Activated gamma-delta T cell (primary cell): ENCODE results near the gene ZNF850.

Experiments used
- DNase-seq: peaks from one replicate; lab custom pipeline; 2025; lab: John Stamatoyannopoulos, UW

The ZNF850 gene

DNA sequence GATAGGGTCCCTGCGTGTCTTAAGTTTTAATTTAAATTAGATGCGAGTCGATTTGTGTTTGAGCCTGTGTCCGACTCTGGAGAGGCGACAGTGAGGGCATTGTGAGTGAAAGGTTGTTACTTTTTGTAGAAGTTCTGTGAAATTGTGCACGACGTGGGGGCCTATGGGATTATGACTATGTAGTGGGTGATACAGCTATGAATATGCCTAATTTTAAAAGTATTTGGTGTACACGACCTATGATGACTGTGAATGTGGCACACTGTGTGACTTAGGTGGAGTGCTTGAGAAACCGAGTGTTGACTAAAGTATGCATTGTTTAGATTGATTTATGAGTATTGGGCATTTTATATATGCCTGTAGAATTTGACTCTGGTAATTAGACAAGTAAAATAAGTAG, 84.5 kb downstream of the ZNF850 start:
- no peak for DNase-seq

DNA sequence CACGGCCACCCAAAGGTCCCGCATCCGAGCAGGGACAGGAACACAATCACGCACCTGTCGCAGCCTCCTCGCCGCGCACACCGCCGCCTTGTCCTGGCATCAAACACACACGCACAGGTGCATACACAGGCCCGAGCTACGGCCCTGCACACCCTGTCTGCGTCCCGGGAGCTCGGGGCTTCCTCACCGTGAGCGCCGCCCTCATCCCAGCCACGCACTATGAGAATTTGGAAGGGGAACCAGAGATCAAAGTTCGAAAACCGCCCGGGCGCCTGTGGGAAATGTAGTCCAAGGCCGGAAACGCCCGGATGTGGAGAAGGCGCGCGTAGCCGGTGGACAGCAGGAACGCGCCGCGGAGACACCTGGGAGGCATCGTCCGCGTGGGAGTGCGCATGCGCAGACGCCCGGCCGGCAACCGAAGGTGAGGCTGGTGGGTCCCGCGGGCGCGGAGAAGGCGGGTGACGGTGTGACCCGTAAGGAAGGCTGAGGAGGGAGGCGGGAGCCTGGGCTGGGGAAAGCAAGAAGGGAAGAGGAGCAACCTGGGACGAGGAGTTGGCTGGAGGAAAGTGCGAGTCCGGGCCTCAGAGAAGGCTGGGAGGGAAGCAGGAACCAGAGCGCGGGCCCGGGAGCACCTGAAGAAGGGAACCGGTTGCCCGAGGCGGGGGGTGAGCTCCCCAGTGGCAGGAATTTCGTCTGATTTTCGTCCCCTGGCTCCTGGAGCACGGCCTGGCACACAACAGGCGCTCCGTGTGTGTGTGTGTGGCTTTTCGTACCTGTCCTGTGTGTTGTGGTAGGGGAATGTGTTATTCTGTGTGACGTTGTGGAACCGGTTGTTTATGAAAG, 85.2 kb downstream of the ZNF850 start, which contains the start of gene ZNF567:
Gene ZNF567 (plus strand): TSS at position 399 of the 843 bp plus-strand sequence. CDS start 7,256 bp downstream, outside the sequence.
- peak; percentile 97 for DNase-seq

DNA sequence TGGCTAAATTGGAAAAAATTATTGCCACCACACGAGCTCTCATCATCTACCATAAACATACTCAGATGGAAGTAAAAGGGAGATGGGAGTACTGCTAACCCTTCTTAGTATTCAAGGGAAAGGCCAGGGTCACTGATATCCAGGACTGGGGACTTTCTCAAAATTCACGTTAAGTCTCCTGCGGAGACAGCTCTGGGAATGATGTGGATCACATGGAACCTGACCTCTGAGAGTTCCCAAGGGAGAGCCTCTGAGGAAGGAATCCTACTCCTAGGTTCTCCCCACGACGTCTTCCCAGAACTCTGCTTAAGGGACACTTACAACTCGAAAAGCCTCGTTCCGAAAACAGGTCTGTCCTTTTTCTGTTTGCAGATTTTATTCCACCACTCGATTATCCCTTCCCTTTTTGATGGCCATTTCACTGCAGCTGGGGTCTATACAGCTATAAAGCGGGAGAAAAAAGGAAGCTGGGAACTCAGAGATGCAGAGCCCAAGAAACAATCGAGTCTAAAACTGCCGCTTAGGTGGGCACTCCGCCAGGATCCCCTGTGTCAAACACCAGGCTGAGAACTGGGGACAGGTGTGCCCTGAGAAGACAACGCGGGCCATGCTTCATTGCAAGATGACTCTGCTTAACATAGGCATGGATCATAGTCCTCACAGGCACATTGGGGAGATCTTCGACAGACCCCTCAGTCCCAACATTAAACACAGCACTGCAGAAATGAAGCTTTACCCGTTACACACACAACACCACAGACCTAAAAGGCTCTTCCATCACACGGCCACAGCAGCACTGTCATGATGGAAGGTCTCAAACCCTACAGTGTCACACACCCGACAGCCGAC, 86.0 kb downstream of the ZNF850 start:
- no peak for DNase-seq

DNA sequence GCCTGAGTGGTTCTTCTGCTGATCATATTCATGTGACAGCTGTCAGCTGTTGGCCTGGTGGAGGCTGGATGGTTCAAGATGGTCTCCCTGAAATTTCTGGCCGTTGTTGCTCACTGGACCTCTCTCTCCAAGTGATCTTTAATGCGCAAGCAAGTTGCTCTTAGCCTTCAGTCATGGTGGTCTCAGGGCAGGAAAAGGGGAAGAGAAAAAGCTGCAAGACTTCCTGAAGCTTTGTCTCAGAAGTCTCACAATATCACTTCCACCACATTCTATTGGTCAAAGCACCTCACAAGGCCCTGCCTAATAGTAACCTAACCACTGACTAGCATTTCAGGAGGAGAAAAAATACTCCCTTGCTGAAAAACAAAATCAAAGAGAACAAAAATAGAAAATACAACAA, 86.8 kb downstream of the ZNF850 start:
- no peak for DNase-seq

DNA sequence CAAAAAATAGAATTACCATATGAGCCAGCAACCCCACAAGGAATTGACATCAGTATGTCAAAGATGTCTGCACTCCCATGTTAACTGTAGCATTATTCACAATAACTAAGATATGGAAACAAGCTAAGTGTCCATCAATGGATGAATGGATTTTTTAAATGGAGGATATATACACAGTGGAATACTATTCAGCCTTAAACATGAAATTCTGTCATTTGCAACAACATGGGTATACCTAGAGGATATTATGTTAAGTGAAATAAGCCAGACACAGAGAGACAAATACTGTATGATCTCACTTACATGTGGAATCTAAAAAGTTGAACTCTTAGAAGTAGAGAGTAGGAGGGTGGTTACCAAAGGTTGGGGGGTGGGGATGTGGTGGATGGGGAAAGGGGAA, 93.2 kb downstream of the ZNF850 start:
- no peak for DNase-seq

DNA sequence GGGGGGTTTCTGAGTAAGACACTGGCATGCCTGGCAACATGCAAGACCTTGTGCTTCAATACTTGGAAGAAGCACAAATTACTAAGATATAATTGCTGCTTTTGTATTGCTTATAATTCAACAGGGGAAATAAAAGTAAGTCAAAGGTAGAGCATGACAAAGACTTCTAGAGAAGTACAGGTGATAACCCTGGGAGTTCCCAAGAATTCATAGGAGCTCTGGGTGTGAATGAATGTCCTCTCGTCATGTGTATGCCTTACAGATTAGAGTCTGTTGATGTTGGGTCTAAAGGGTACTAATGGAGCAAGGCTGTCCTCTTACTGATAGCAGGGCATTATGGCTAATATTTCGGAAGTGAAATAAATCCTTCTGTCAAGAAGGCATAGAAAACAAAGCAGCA, 98.4 kb downstream of the ZNF850 start:
- no peak for DNase-seq

DNA sequence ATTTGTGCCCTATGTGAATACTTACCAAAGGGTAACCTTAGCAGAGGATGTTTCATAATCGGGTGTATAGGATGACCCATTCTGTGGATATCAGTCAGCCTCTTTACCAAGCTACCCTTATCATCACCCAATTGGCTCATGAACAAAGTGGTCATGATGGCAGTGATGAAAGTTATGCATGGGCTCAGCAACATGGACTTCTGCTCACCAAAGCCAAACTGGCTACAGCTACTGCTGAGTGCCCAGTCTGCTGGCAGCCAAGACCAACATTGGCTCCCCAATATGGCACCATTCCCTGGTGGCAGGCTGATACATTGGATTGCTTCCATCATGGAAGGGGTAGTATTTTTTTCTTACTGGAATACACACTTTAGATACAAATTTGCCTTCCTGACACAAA, 100.2 kb downstream of the ZNF850 start:
- no peak for DNase-seq

DNA sequence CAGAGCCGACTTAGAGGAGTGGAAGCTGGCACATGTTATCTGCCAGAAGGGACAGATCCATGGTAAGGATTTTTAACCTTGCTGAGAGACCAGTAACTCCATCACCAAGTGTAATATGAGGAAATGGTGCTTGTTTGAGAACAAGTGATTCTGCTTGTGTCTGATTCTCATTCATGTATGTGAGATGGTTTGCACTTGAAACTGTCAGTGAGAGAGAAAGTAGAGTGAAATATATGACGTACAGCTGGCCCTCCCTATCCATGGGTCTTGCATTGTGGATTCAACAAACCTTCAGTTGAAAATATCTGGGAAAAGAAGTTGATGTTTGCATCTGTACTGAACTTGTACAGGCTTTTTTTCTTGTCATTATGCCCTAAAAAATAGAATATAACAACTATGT, 104.0 kb downstream of the ZNF850 start:
- no peak for DNase-seq

DNA sequence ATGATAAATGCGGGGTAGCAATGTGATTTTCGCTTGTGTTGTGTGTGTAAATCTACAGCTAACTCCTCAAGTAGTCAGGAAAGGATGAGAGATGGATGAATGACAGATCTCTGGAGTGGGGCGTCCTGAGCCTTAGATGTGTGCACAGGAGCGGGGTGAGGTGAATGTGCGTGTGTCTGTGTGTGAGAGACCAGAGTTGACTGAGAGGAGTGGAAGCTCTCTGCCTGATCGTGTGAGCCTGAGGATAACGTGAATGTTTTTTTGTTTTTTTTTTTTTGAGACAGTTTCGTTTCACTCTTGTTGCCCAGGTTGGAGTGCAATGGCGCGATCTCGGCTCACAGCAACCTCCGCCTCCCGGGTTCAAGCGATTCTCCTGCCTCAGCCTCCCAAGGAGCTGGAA, 106.8 kb downstream of the ZNF850 start:
- no peak for DNase-seq
